Gastrocnemius medialis (tissue), 4 donors: ENCODE measurements around the gene NEDD4L. TPM values are rescaled to one million over a fixed set of nuclear protein-coding genes. Genes with fewer than 3 reads are reported as not detected.

ENCODE experiments used
- ATAC-seq, 2 donors: fragments of 150-250 bp; one replicate each; pipeline ENCODE4 v1.9.1; 2016
- DNase-seq, 2 donors: peaks; one replicate each; pipeline ENCODE4 v3.0.0-alpha.2; 2019
- H3K27ac ChIP-seq, 4 donors: fragments of 200-600 bp; sonication (generic); 1 replicate in 1 of 4; 2 replicates in 3 of 4; pipeline ENCODE4 v1.5.1; 2016 to 2018; ENCODE audit warnings: mild to moderate bottlenecking in 2 of 4, moderate library complexity in 1 of 4
- H3K27me3 ChIP-seq, 3 donors: fragments of 200-600 bp; sonication (generic) in 2 of 3; 1 replicate in 1 of 3; 2 replicates in 2 of 3; pipeline versions ENCODE4 v1.5.1 to v1.6.0; 2016 to 2019; ENCODE audit warnings: mild to moderate bottlenecking in 1 of 3, moderate library complexity in 1 of 3
- H3K36me3 ChIP-seq, 2 donors: fragments of 200-600 bp; sonication (generic) in 1 of 2; one replicate each; pipeline ENCODE4 v1.5.1; 2017 to 2018
- H3K4me1 ChIP-seq, 2 donors: fragments of 200-600 bp; sonication (generic) in 1 of 2; one replicate each; pipeline ENCODE4 v1.5.1; 2016 to 2017; ENCODE audit warnings: mild to moderate bottlenecking in 2 of 2
- H3K4me3 ChIP-seq, 4 donors: fragments of 200-600 bp; sonication (generic) in 3 of 4; 1 replicate in 1 of 4; 2 replicates in 3 of 4; pipeline ENCODE4 v1.5.1; 2016 to 2019; ENCODE audit warnings: mild to moderate bottlenecking in 2 of 4
- H3K9me3 ChIP-seq, 3 donors: fragments of 200-600 bp; sonication (generic) in 2 of 3; 1 replicate in 1 of 3; 2 replicates in 2 of 3; pipeline ENCODE4 v1.5.1; 2016 to 2019
- CTCF ChIP-seq, 5 experiments: fragments of 450-650 bp in 3 of 5; fragments of 200-600 bp in 2 of 5; sonication (generic) in 2 of 5; IDR thresholded peaks in 4 of 5; conservative IDR thresholded peaks in 1 of 5; 1 replicate in 4 of 5; 2 replicates in 1 of 5; pipeline ENCODE4 v1.5.1; 2016 to 2019; ENCODE audit warnings: antibody characterized with exemption in 5 of 5, mild to moderate bottlenecking in 3 of 5, moderate library complexity in 3 of 5
- POLR2A ChIP-seq, 2 donors: fragments of 450-650 bp; IDR thresholded peaks; one replicate each; pipeline ENCODE4 v1.6.1; 2017; ENCODE audit warnings: antibody characterized with exemption in 2 of 2, mild to moderate bottlenecking in 2 of 2, moderate library complexity in 2 of 2
- in situ Hi-C, 4 donors: fragments of 200-750 bp; cut with MboI; loops; one replicate each; pipeline versions ENCODE4 v1.15.0 to v1.8.0; 2017; ENCODE audit warnings: low sequenced_read_pairs in 4 of 4
- intact Hi-C: fragments of 100-400 bp; cut with DNase I; formaldehyde crosslinking; loops from one replicate; pipeline ENCODE4 v1.15.1; 2023; ENCODE audit warnings: low total_unique reads
- total RNA-seq, 4 donors: library from RNA; depleted of rRNA; stranded (reverse); fragments of >200 nt; gene quantifications; one replicate each; pipeline versions ENCODE4 v1.1.0 to v1.2.3, GENCODE V29; 2016

NEDD4L gene
- total RNA-seq, 4 donors from 2014 or later = 27.4 to 81.5 (median 51.5) TPM

DNA sequence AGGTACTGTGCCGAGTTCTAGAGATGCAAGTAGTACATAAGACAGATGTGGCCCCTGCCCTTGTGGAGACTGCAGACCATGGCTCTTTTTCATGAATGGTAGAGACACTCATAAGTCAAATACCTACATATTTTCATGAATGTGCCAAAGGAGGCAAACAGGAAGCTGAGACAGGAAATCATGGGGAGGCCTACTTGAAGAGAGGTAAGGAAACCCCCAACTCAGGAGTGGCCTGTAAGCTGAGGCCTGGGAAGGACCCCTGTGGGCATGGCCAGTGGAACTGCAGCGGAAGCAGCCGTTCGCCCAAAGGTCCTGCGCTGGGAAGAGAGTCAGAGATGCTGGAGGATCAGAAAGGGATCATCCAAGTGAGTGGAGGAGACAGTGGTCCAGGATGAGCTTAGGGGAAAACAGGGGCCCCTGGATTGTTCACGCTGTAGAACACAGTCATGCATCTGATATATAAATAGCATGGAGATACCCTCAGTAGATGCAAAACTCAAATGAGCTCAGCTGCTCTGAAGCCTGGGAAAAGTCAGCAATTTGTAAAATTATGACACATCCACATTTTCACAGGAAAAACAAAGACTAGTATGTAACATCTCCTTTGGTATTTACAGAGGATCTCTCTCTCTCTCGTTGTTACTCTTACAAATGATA lies 228.9 kb downstream of the NEDD4L start:
- Histone ChIP-seq H3K9me3 (no peaks in the 10 kb centered on the region), H3K27me3 (no peaks in the 10 kb centered on the region), H3K4me1 (peaks cover 62 to 68% of the 10 kb centered on the region in 2 donors), H3K27ac (no peak overlapping the region), H3K36me3 (no peaks in the 10 kb centered on the region), H3K4me3 (no peak overlapping the region)
- intact Hi-C loops (no loop called here), in situ Hi-C loops (no loop called here)
- no peak for DNase-seq
- TF ChIP-seq POLR2A (IDR thresholded peaks at IDR 0.05) (no peak), CTCF (IDR thresholded peaks at IDR 0.05 in 4 of 5, conservative IDR thresholded peaks at IDR 0.05 in 1 of 5) (no peak)
- ATAC-seq = no peak

GRCh38 chr18:58275176-58275575 lies 231.2 kb downstream of the NEDD4L start:
- DNase-seq = no peak
- Histone ChIP-seq H3K4me3 (no peak overlapping the region), H3K27me3 (no peaks in the 10 kb centered on the region), H3K27ac (no peak overlapping the region), H3K36me3 (no peaks in the 10 kb centered on the region), H3K9me3 (no peaks in the 10 kb centered on the region), H3K4me1 (peaks cover 49 to 57% of the 10 kb centered on the region in 2 donors)
- ATAC-seq = no peak
- in situ Hi-C loops = no loop called here
- intact Hi-C loops = no loop called here
- TF ChIP-seq CTCF (IDR thresholded peaks at IDR 0.05 in 4 of 5, conservative IDR thresholded peaks at IDR 0.05 in 1 of 5) = no peak
- TF ChIP-seq POLR2A (IDR thresholded peaks at IDR 0.05) = no peak

DNA sequence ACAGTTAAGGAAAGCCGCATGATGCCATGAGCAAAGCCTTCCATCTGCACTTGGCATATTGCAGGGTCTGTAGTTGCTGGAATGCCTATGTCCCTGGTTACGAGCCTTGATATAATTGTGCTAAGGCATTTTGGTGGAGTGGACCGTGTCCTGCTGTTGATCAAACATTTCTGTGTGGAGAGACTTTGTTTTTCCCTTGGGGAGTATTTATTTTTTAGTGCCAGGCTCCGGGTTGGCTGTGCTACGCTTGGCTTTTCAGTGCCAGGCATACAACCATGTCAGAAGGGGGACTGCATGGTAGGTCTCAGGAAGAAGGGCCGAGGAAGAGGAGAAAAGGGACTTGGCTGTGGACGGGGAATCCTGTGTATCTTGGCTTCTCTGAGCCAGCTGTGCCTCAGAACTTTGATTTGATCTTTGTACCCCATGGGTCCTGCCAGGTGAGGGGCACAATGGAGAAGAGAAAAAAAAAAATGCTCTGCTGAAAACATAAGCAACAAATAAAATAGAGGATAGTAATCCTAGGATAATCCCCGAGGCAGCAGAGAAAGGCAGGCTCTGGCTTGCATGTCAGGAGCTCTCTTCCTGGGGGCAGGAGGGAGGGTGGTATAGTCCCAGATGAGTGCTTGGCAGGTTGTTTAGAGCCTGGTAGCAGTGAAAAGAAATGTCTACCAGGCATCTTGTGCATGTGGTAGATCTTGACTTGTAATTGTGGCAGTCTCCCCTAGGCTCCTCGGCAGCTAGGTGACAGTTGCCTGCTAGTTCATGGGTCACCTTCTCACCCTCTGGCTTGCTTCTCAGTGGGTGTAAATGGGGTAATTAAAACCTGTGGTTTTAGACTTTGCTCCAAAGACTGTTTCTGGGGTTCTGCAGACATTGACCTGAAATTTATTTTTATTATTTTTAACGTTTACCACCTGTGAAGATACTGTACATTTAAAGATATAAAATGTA lies 233.0 kb downstream of the NEDD4L start:
- H3K4me3 ChIP-seq = no peak overlapping the region
- no peaks in the 10 kb centered on the region for H3K9me3 ChIP-seq
- H3K27me3 ChIP-seq = no peaks in the 10 kb centered on the region
- ATAC-seq (peak in 1 of 2 donors; percentile 45), DNase-seq (no peak)
- TF ChIP-seq POLR2A (IDR thresholded peaks at IDR 0.05) (no peak), CTCF (IDR thresholded peaks at IDR 0.05 in 4 of 5, conservative IDR thresholded peaks at IDR 0.05 in 1 of 5) (no peak)
- in situ Hi-C loops (no loop called here), intact Hi-C loops (no loop called here)
- H3K4me1 ChIP-seq = peaks cover 32 to 46% of the 10 kb centered on the region in 2 donors
- H3K27ac ChIP-seq = peak overlapping the region in 3 of 4 donors; percentile 7 to 36 (median 30)
- H3K36me3 ChIP-seq = no peaks in the 10 kb centered on the region

DNA sequence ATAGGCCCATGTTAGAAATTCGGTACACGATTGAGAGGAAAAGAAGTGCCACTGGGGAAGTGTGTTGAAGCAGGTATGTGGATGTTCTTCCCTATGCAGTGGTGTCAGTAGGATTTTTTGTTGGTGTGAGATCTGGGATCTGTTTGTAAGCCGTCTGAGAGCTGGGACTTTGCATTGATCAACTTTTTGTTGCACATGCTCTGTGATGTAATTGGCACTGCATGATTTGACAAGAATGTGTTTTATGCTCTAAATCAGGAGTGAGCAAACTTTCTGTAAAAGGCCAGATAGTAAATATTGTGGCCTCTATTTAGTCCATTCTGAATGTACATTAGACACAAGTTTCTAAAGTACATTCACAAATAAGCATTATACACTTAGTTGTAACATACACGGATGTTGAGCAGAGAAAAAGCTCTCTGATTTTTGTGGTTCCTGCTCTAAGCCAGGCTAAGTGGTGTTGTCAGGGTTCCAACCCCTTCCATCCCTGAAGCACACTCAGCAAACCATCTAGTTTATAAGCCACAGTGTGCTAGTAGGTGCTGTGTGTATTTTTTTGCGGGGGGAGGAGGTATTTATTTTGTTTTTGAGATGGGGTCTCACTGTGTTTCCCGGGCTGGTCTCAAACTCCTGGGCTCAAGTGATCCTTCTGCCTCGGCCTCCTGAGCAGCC lies 235.6 kb downstream of the NEDD4L start:
- Histone ChIP-seq H3K27ac (no peak overlapping the region), H3K4me1 (peaks cover 28 to 44% of the 10 kb centered on the region in 2 donors)

More for the DNA sequence above, 235.6 kb downstream of the NEDD4L start:
- H3K4me3 ChIP-seq = no peak overlapping the region
- no peaks in the 10 kb centered on the region for H3K36me3 ChIP-seq
- no peaks in the 10 kb centered on the region for H3K27me3 ChIP-seq
- ATAC-seq = no peak
- intact Hi-C loops = no loop called here
- DNase-seq = no peak
- in situ Hi-C loops = no loop called here
- TF ChIP-seq CTCF (IDR thresholded peaks at IDR 0.05 in 4 of 5, conservative IDR thresholded peaks at IDR 0.05 in 1 of 5) (no peak), POLR2A (IDR thresholded peaks at IDR 0.05) (no peak)
- no peaks in the 10 kb centered on the region for H3K9me3 ChIP-seq
